ENCODE measurements around the gene PTDSS2. TPM values are rescaled to one million over a fixed set of nuclear protein-coding genes. Genes with fewer than 3 reads are reported as not detected.

PTDSS2 gene
- total and polyA plus RNA-seq, 2 of the 13 experiments (the other 11 are each of a cell fraction or from before 2014, with no cell fraction given), result 21.7 to 26.4 TPM

- TF ChIP-seq ZBTB2 (CRISPR knock-in tag; IDR thresholded peaks at IDR 0.05; ENCODE audit: low read depth) (peak; percentile 79), DBP (CRISPR knock-in tag; IDR thresholded peaks at IDR 0.05; ENCODE audit: not compliant biosample characterization) (no peak), ASH2L (IDR thresholded peaks at IDR 0.05; ENCODE audit: insufficient read length, low read depth, low read length) (peak; percentile 93), ZMYM3 (CRISPR knock-in tag; IDR thresholded peaks at IDR 0.05) (no peak), SRSF4 (IDR thresholded peaks at IDR 0.05; ENCODE audit: low read depth, low read length, poor library complexity, severe bottlenecking) (no peak), ZNF484 (CRISPR knock-in tag; IDR thresholded peaks at IDR 0.05; ENCODE audit: borderline replicate concordance, low read depth) (no peak), NAIF1 (CRISPR knock-in tag; IDR thresholded peaks at IDR 0.05; ENCODE audit: borderline replicate concordance) (no peak), ZNF710 (CRISPR knock-in tag; IDR thresholded peaks at IDR 0.05; ENCODE audit: borderline replicate concordance) (0 out of 2 replicates have a peak, but pooled peaks have one; percentile 50), ARID3A (IDR thresholded peaks at IDR 0.05; ENCODE audit: low read depth, low read length) (peak; percentile 8; the same call in 1 of the 2 replicates), KDM3A (CRISPR knock-in tag; IDR thresholded peaks at IDR 0.05; ENCODE audit: low read depth) (peak; percentile 44; the same call in 1 of the 2 replicates), SAP130 (CRISPR knock-in tag; IDR thresholded peaks at IDR 0.05; ENCODE audit: low read depth) (peak; percentile 84), ZNF263 (CRISPR knock-in tag; IDR thresholded peaks at IDR 0.05) (no peak), MTA1 (CRISPR knock-in tag; IDR thresholded peaks at IDR 0.05; ENCODE audit: borderline replicate concordance) (peak; percentile 52; the same call in 1 of the 2 replicates), PAWR (CRISPR knock-in tag; IDR thresholded peaks at IDR 0.05; ENCODE audit: borderline replicate concordance) (no peak), ZNF121 (CRISPR knock-in tag; IDR thresholded peaks at IDR 0.05) (no peak), CREBL2 (CRISPR knock-in tag; IDR thresholded peaks at IDR 0.05; ENCODE audit: borderline replicate concordance) (peak; percentile 13; the same call in 1 of the 2 replicates), PRDM10 (CRISPR knock-in tag; IDR thresholded peaks at IDR 0.05; ENCODE audit: low read depth) (0 out of 2 replicates have a peak, but pooled peaks have one; percentile 3)
Observed at GRCh38 chr11:506238-506994, 56.3 kb downstream of the PTDSS2 start (continued).
